Uterus (tissue), 2 donors: ENCODE measurements around the gene TMX3.

Experiments
- CTCF ChIP-seq, 4 experiments: fragments of 200-600 bp in 2 of 4; fragments of 450-650 bp in 2 of 4; sonication (generic) in 2 of 4; IDR thresholded peaks; one replicate each; pipeline ENCODE4 v1.5.1; 2016 to 2019; ENCODE audit warnings: antibody characterized with exemption in 4 of 4, mild to moderate bottlenecking in 2 of 4, moderate library complexity in 1 of 4
- POLR2A ChIP-seq, 2 donors: fragments of 450-650 bp; IDR thresholded peaks; one replicate each; pipeline ENCODE4 v1.6.1; 2016; ENCODE audit warnings: antibody characterized with exemption in 2 of 2, mild to moderate bottlenecking in 1 of 2, moderate library complexity in 1 of 2

GRCh38 chr18:68725346-68725745, 10.4 kb upstream of the TMX3 start:
- TF ChIP-seq CTCF (IDR thresholded peaks at IDR 0.05) (no peak), POLR2A (IDR thresholded peaks at IDR 0.05) (no peak)
